Activated CD4-positive, alpha-beta T cell treated with anti-CD3 and anti-CD28 coated beads, Interleukin-2, Interleukin-6, amounts not matched to agents 100 ng/mL and 50 ng/mL, durations not matched to agents 16 hours and 8 hours (primary cell): ENCODE results near the gene PDCL3.

Experiments used
- DNase-seq: peaks from one replicate; pipeline ENCODE4 v3.0.0-alpha.2; 2020

Gene PDCL3

GRCh38 chr2:100613719-100614118 is 50.9 kb downstream of the PDCL3 start:
- DNase-seq = no peak

- no peak for DNase-seq
These were observed 51.7 kb downstream of the PDCL3 start for GRCh38 chr2:100614455-100615000.

- DNase-seq = no peak
These were observed 52.7 kb downstream of the PDCL3 start for GRCh38 chr2:100615471-100615870.

- no peak for DNase-seq
These were observed 53.1 kb downstream of the PDCL3 start for GRCh38 chr2:100615886-100616285.

- no peak for DNase-seq
These were observed 54.1 kb downstream of the PDCL3 start for GRCh38 chr2:100616841-100617390.

- DNase-seq = no peak
These were observed 57.2 kb downstream of the PDCL3 start for GRCh38 chr2:100619951-100620350.

GRCh38 chr2:100620481-100620880 is 57.7 kb downstream of the PDCL3 start:
- DNase-seq = no peak

GRCh38 chr2:100621371-100621951 is 58.7 kb downstream of the PDCL3 start:
- no peak for DNase-seq

GRCh38 chr2:100623033-100623715 is 60.4 kb downstream of the PDCL3 start:
- DNase-seq = no peak

- no peak for DNase-seq
These were observed 61.1 kb downstream of the PDCL3 start for GRCh38 chr2:100623930-100624329.

GRCh38 chr2:100624536-100624935 is 61.7 kb downstream of the PDCL3 start:
- DNase-seq = no peak

GRCh38 chr2:100625717-100626116 is 62.9 kb downstream of the PDCL3 start:
- no peak for DNase-seq
